ENCODE data around the gene IL15. TPM values are rescaled to one million over a fixed set of nuclear protein-coding genes. Genes with fewer than 3 reads are reported as not detected.

IL15 gene
- total and polyA plus RNA-seq, 2 experiments from 2014 or later: 5.8 to 7.6 TPM

DNA sequence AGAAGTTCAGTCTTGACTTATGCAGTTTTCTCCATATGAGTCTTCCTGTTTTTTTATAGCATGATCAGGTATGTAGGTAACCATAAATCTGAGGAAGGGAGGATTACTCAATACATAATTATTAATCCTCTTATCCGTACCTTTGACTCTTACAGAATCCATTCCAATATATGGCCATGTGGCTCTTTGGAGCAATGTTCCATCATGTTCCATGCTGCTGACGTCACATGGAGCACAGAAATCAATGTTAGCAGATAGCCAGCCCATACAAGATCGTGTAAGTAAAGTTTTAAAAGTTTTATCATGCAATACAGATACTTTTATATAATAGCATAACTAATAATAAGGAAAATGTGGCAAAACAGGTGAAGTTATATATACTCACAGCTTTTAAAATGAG is 19.6 kb downstream of the IL15 start:
- Histone ChIP-seq H3F3A (ENCODE audit: insufficient read depth) (peaks cover 22% of the 10 kb centered on the region), H3K9me2 (ENCODE audit: insufficient read depth) (no peaks in the 10 kb centered on the region), H3K79me2 (ENCODE audit: insufficient read depth) (no peaks in the 10 kb centered on the region), H2AFZ (no peak overlapping the region), H3K9ac (no peak overlapping the region), H3K27me3 (replicated peaks; ENCODE audit: insufficient read depth) (no peaks in the 10 kb centered on the region), H3K4me2 (ENCODE audit: unreplicated experiment) (no peak overlapping the region), H4K20me1 (ENCODE audit: insufficient read depth) (no peaks in the 10 kb centered on the region), H3K36me3 (ENCODE audit: low read depth) (no peaks in the 10 kb centered on the region), H3K4me3 (no peak overlapping the region), H3K9me3 (ENCODE audit: low read depth) (no peaks in the 10 kb centered on the region), H3K27ac (no peak overlapping the region), H3K4me1 (ENCODE audit: insufficient read depth) (peaks cover 26% of the 10 kb centered on the region)
- in situ Hi-C loops (cut with MboI): no loop called here
- WGBS, 2 experiments (ENCODE audit: low coverage in 1 of 2, low lambda C conversion rate in 2 of 2, missing lambda C conversion rate in 2 of 2): 79 to 81% methylated on average over 3 of the region's 3 CpGs
- TF ChIP-seq EZH2 (IDR thresholded peaks at IDR 0.05; ENCODE audit: insufficient read depth, poor library complexity, severe bottlenecking) (no peak), EZH2phosphoT487 (IDR thresholded peaks at IDR 0.05; ENCODE audit: insufficient read depth, low read depth) (no peak)
- no peak for DNase-seq

DNA sequence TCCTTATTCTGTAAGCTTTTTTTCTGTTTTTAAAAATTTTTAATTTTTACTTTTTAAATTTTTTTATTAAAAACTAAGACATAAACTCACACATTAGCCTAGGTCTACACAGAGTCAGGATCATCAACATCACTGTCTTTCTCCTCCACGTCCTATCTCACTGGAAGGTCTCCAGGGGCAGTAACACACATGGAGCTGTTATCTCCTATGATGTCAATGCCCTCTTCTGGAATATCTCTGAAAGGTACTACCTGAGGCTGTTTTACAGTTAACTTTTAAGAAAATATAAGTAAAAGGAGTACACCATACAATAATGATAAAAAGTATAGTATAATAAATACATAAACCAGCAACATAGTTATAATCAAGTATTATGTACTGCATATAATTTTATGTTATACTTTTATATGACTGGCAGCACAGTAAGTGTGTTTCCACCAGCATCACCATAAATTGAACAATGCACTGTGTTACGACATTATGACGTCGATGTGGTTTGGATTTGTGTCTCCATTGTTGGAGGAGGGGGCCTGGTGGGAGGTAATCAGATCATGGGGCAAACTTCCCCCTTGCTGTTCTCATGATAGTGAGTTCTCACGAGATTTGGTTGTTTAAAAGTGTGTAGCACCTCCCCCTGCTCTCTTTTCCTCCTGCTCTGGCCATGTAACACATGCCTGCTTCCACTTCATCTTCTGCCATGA is 21.3 kb downstream of the IL15 start:
- no peak for DNase-seq
- no peak overlapping the region for H3K4me3 ChIP-seq
- no peaks in the 10 kb centered on the region for H3K36me3 ChIP-seq (ENCODE audit: low read depth)
- in situ Hi-C loops (cut with MboI): no loop called here
- TF ChIP-seq EZH2 (IDR thresholded peaks at IDR 0.05; ENCODE audit: insufficient read depth, poor library complexity, severe bottlenecking) (no peak), EZH2phosphoT487 (IDR thresholded peaks at IDR 0.05; ENCODE audit: insufficient read depth, low read depth) (no peak)
- no peaks in the 10 kb centered on the region for H3K9me2 ChIP-seq (ENCODE audit: insufficient read depth)
- no peak overlapping the region for H3K4me2 ChIP-seq (ENCODE audit: unreplicated experiment)
- H3F3A ChIP-seq (ENCODE audit: insufficient read depth): peaks cover 11% of the 10 kb centered on the region; the same call in 1 of the 2 replicates
- H2AFZ ChIP-seq: no peak overlapping the region
- WGBS, 2 experiments (ENCODE audit: low coverage in 1 of 2, low lambda C conversion rate in 2 of 2, missing lambda C conversion rate in 2 of 2): 76 to 87% methylated on average over 5 of the region's 5 CpGs
- no peaks in the 10 kb centered on the region for H4K20me1 ChIP-seq (ENCODE audit: insufficient read depth)
- H3K9ac ChIP-seq: no peak overlapping the region
- no peaks in the 10 kb centered on the region for H3K79me2 ChIP-seq (ENCODE audit: insufficient read depth)
- H3K4me1 ChIP-seq (ENCODE audit: insufficient read depth): peaks cover 15% of the 10 kb centered on the region
- no peaks in the 10 kb centered on the region for H3K9me3 ChIP-seq (ENCODE audit: low read depth)
- H3K27me3 ChIP-seq (replicated peaks; ENCODE audit: insufficient read depth): no peaks in the 10 kb centered on the region
- no peak overlapping the region for H3K27ac ChIP-seq

DNA sequence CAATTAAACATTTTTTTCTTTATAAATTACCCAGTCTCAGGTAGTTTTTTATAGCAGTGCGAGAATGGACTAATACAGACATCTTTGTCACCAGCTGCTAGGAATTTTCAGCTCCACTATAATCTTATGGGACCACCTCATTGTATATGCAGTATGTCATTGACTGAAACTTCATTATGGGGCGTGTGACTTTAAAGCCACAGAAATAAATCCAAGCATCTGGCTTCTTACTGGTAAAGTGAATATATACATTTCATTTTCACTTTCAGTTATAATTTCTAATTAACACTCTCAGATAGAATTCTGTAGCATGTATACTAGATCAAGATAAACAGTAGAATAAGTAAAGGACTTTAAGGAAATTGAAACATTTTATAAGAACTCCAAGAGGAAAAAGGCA is 21.9 kb downstream of the IL15 start:
- no peaks in the 10 kb centered on the region for H3K27me3 ChIP-seq (replicated peaks; ENCODE audit: insufficient read depth)
- H3K9me2 ChIP-seq (ENCODE audit: insufficient read depth): no peaks in the 10 kb centered on the region
- H3K4me2 ChIP-seq (ENCODE audit: unreplicated experiment): no peak overlapping the region
- no peak overlapping the region for H3K27ac ChIP-seq
- DNase-seq: no peak
- no peaks in the 10 kb centered on the region for H3K9me3 ChIP-seq (ENCODE audit: low read depth)
- WGBS, 2 experiments (ENCODE audit: low coverage in 1 of 2, low lambda C conversion rate in 2 of 2, missing lambda C conversion rate in 2 of 2): 95 to 98% methylated on average over 2 of the region's 2 CpGs
- H3F3A ChIP-seq (ENCODE audit: insufficient read depth): 0 out of 2 replicates have a peak, but pooled peaks cover 7% of the 10 kb centered on the region
- H3K4me1 ChIP-seq (ENCODE audit: insufficient read depth): peaks cover 11% of the 10 kb centered on the region; the same call in 1 of the 2 replicates
- no peaks in the 10 kb centered on the region for H4K20me1 ChIP-seq (ENCODE audit: insufficient read depth)
- H3K9ac ChIP-seq: no peak overlapping the region
- no peak overlapping the region for H3K4me3 ChIP-seq
- H2AFZ ChIP-seq: no peak overlapping the region
- H3K79me2 ChIP-seq (ENCODE audit: insufficient read depth): no peaks in the 10 kb centered on the region
- in situ Hi-C loops (cut with MboI): no loop called here
- no peak for TF ChIP-seq EZH2phosphoT487 (IDR thresholded peaks at IDR 0.05; ENCODE audit: insufficient read depth, low read depth)
- TF ChIP-seq EZH2 (IDR thresholded peaks at IDR 0.05; ENCODE audit: insufficient read depth, poor library complexity, severe bottlenecking): no peak
- no peaks in the 10 kb centered on the region for H3K36me3 ChIP-seq (ENCODE audit: low read depth)

DNA sequence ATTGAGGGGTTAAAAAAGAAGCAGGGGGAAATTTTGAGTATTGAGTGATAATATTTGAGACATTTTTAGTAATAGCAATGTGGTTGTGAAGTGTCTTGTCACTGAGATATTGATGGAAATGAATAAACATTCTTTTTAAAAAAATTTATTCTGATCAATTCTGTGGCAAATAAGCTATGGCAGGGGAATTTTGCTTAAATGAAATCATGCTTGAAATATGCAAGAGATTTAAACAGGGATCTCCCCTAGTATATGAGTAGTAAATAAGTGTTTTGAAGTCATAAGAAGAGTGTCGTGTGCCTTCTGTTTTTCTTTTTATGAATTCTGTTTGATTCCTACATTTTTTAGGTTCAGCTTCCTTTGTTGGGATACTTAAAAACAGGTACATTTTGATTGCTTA is 23.2 kb downstream of the IL15 start:
- H2AFZ ChIP-seq: no peak overlapping the region
- 0 out of 2 replicates have a peak, but pooled peaks cover 4% of the 10 kb centered on the region for H3K4me1 ChIP-seq (ENCODE audit: insufficient read depth)
- no peaks in the 10 kb centered on the region for H4K20me1 ChIP-seq (ENCODE audit: insufficient read depth)
- WGBS, 2 experiments (ENCODE audit: low coverage in 1 of 2, low lambda C conversion rate in 2 of 2, missing lambda C conversion rate in 2 of 2): 70 to 77% methylated on average over 1 of the region's 1 CpG
- no peak overlapping the region for H3K9ac ChIP-seq
- H3K9me3 ChIP-seq (ENCODE audit: low read depth): no peaks in the 10 kb centered on the region
- no peak overlapping the region for H3K27ac ChIP-seq
- TF ChIP-seq EZH2 (IDR thresholded peaks at IDR 0.05; ENCODE audit: insufficient read depth, poor library complexity, severe bottlenecking): no peak
- no peak for TF ChIP-seq EZH2phosphoT487 (IDR thresholded peaks at IDR 0.05; ENCODE audit: insufficient read depth, low read depth)
- no peak for DNase-seq
- no peaks in the 10 kb centered on the region for H3K27me3 ChIP-seq (replicated peaks; ENCODE audit: insufficient read depth)
- H3K79me2 ChIP-seq (ENCODE audit: insufficient read depth): no peaks in the 10 kb centered on the region
- H3K4me3 ChIP-seq: no peak overlapping the region
- H3F3A ChIP-seq (ENCODE audit: insufficient read depth): 0 out of 2 replicates have a peak, but pooled peaks cover 7% of the 10 kb centered on the region
- H3K4me2 ChIP-seq (ENCODE audit: unreplicated experiment): no peak overlapping the region
- no peaks in the 10 kb centered on the region for H3K9me2 ChIP-seq (ENCODE audit: insufficient read depth)
- no peaks in the 10 kb centered on the region for H3K36me3 ChIP-seq (ENCODE audit: low read depth)
- in situ Hi-C loops (cut with MboI): no loop called here

Data from GM23248 (cell line).